GM12878 (cell line): ENCODE data around the gene DHDH. TPM values are rescaled to one million over a fixed set of nuclear protein-coding genes. Genes with fewer than 3 reads are reported as not detected.
A peak's percentile ranks its signal among the peaks of the same experiment; 100 is the strongest.

Source experiments
- ATAC-seq: fragments of 200-7000 bp; cut with Tn5 transposase; 3 replicates; pipeline ENCODE4 v1.9.1; 2020; ENCODE audit warnings: mild to moderate bottlenecking, moderate library complexity
- BruUV-seq: library from RNA; stranded (reverse); fragments of 400-500 nt; replicated peaks from 2 replicates; lab custom pipeline; 2021; lab: Mats Ljungman, UMichigan
- CTCF ChIA-PET: fragments of 300-600 bp; sonication (Branson Sonifier 250); formaldehyde crosslinking; extraction: SDS; loops from one replicate; lab custom pipeline; 2021; ENCODE audit warnings: inconsistent platforms; lab: Yijun Ruan, JAX
- POLR2A ChIA-PET: fragments of 350-600 bp; formaldehyde crosslinking; extraction: SDS; loops from one replicate; lab custom pipeline; 2021; ENCODE audit warnings: inconsistent platforms; lab: Charles Lee
- RAD21 ChIA-PET: fragments of 300-600 bp; sonication (Branson Sonifier 250); formaldehyde crosslinking; loops from one replicate; lab custom pipeline; 2023; ENCODE audit warnings: antibody characterized with exemption; ENCODE audit not compliant: unreplicated experiment; lab: Charles Lee
- SMC1A ChIA-PET: fragments of 300-600 bp; sonication (Branson Sonifier 250); formaldehyde crosslinking; loops from one replicate; lab custom pipeline; 2023; ENCODE audit not compliant: unreplicated experiment, uncharacterized antibody; lab: Charles Lee
- DNase-seq: peaks from one replicate; pipeline ENCODE4 v3.0.0-alpha.2; 2011; ENCODE audit warnings: low read depth, low spot score
- FAIRE-seq: peaks from 3 replicates; lab custom pipeline; 2011; peaks lifted over from hg19 to GRCh38; lab: Jason Lieb, UNC
- H2AFZ ChIP-seq: 2 replicates; pipeline ENCODE4 v1.6.0; 2011; ENCODE audit warnings: low read depth, low read length, control low read depth; ENCODE audit not compliant: control insufficient read depth
- H3K27ac ChIP-seq: 2 replicates; pipeline ENCODE4 v1.5.1; 2011; ENCODE audit warnings: control low read depth; ENCODE audit not compliant: control insufficient read depth, insufficient read depth
- H3K27me3 ChIP-seq, 2 experiments: replicated peaks in 1 of 2; 2 replicates each; pipeline versions ENCODE4 v1.6.0 to v1.6.1; 2011; ENCODE audit warnings: low read length in 1 of 2; ENCODE audit not compliant: control insufficient read depth in 2 of 2, insufficient read depth in 2 of 2
- H3K36me3 ChIP-seq, 2 experiments: 2 replicates each; pipeline ENCODE4 v1.5.1; 2011; ENCODE audit warnings: low read length in 1 of 2; ENCODE audit not compliant: control insufficient read depth in 2 of 2, insufficient read depth in 2 of 2
- H3K4me1 ChIP-seq: 2 replicates; pipeline ENCODE4 v1.6.1; 2011; ENCODE audit warnings: mild to moderate bottlenecking, low read length, moderate library complexity, mixed read lengths; ENCODE audit not compliant: control insufficient read depth, insufficient read depth
- H3K4me2 ChIP-seq: 2 replicates; pipeline ENCODE4 v1.6.0; 2011; ENCODE audit warnings: control low read depth; ENCODE audit not compliant: control insufficient read depth, insufficient read depth
- H3K4me3 ChIP-seq: fragments of 200-600 bp; sonication (generic); 2 replicates; pipeline ENCODE4 v1.5.1; 2016
- H3K79me2 ChIP-seq: 2 replicates; pipeline ENCODE4 v1.6.0; 2011; ENCODE audit warnings: low read length; ENCODE audit not compliant: control insufficient read depth, insufficient read depth
- H3K9ac ChIP-seq: 2 replicates; pipeline ENCODE4 v1.8.0; 2011; ENCODE audit warnings: low read length, control low read depth, mixed read lengths; ENCODE audit not compliant: control insufficient read depth, insufficient read depth
- H3K9me3 ChIP-seq: replicated peaks from 3 replicates; pipeline ENCODE4 v1.5.1; 2011; ENCODE audit warnings: mild to moderate bottlenecking, low read length; ENCODE audit not compliant: control insufficient read depth, insufficient read depth
- H4K20me1 ChIP-seq: 2 replicates; pipeline ENCODE4 v1.6.0; 2011; ENCODE audit not compliant: control insufficient read depth, insufficient read depth
- CREM ChIP-seq: IDR thresholded peaks from 2 replicates; pipeline ENCODE4 v1.6.1; 2014; ENCODE audit warnings: antibody characterized with exemption, low read depth
- CTCF ChIP-seq, 3 experiments: IDR thresholded peaks in 2 of 3; conservative IDR thresholded peaks in 1 of 3; 2 replicates each; pipeline ENCODE4 v1.5.1; 2011; ENCODE audit warnings: low read depth in 3 of 3, low read length in 3 of 3, mild to moderate bottlenecking in 3 of 3, control low read depth in 2 of 3, moderate library complexity in 2 of 3, inconsistent platforms in 1 of 3, mixed read lengths in 1 of 3; ENCODE audit not compliant: control insufficient read depth in 2 of 3, insufficient read depth in 1 of 3; ENCODE audit errors: extremely low read depth in 1 of 3
- E2F4 ChIP-seq: IDR thresholded peaks from 2 replicates; pipeline ENCODE4 v1.6.1; 2012; ENCODE audit warnings: low read depth, low read length, improper control_type of control experiment
- EP300 ChIP-seq, 2 experiments: fragments of 150-350 bp in 1 of 2; IDR thresholded peaks; 2 replicates each; pipeline ENCODE4 v1.6.1; 2011 to 2012; ENCODE audit warnings: low read depth in 2 of 2, low read length in 2 of 2, borderline replicate concordance in 1 of 2, improper control_type of control experiment in 1 of 2, inconsistent platforms in 1 of 2; ENCODE audit not compliant: control insufficient read depth in 1 of 2
- IKZF1 ChIP-seq: fragments of 450-650 bp; conservative IDR thresholded peaks from 2 replicates; pipeline ENCODE4 v1.6.1; 2017; ENCODE audit warnings: antibody characterized with exemption, mild to moderate bottlenecking
- MEF2A ChIP-seq: IDR thresholded peaks from 2 replicates; pipeline ENCODE4 v1.6.1; 2011; ENCODE audit warnings: low read depth, mild to moderate bottlenecking, low read length, moderate library complexity; ENCODE audit not compliant: insufficient read depth
- NFIC ChIP-seq: IDR thresholded peaks from 2 replicates; pipeline ENCODE4 v1.6.1; 2012; ENCODE audit warnings: low read depth, mild to moderate bottlenecking, inconsistent platforms, low read length, moderate library complexity
- NFXL1 ChIP-seq: fragments of 450-650 bp; IDR thresholded peaks from 2 replicates; pipeline ENCODE4 v1.6.1; 2017; ENCODE audit warnings: antibody characterized with exemption, mild to moderate bottlenecking, borderline replicate concordance
- YBX1 ChIP-seq: fragments of 450-650 bp; IDR thresholded peaks from 2 replicates; pipeline ENCODE4 v1.6.1; 2016; ENCODE audit warnings: antibody characterized with exemption
- WGBS: methylation state at CpG from one replicate; pipeline ENCODE4 v1.1.6; 2016; ENCODE audit warnings: low lambda C conversion rate; ENCODE audit not compliant: insufficient replicate concordance, insufficient coverage; ENCODE audit errors: missing lambda C conversion rate; 5-methylcytosine and 5-hydroxymethylcytosine counted together
- in situ Hi-C: fragments of 300-500 bp; cut with MboI; formaldehyde crosslinking; loops from 9 replicates; pipeline ENCODE4 v1.14.3; 2018; ENCODE audit warnings: mixed read lengths
- intact Hi-C: fragments of 100-400 bp; cut with micrococcal nuclease; formaldehyde crosslinking; loops from one replicate; pipeline ENCODE4 v1.14.2; 2022; ENCODE audit not compliant: unreplicated experiment
- polyA plus RNA-seq, 11 experiments: library from polyadenylated mRNA; depleted of rRNA in 4 of 11; unstranded in 6 of 11; stranded (reverse) in 5 of 11; fragments of >200 nt; fragmentation: Nextera tagmentation in 4 of 11; fragmentation: Illumina TruSeq in 1 of 11; extraction: Ambion mirVana in 4 of 11; extraction: Trizol in 1 of 11; gene quantifications; 1 replicate in 1 of 11; 2 replicates in 10 of 11; pipeline versions ENCODE4 v1.2.1 to v1.2.3, GENCODE V29; 2011 to 2016; ENCODE audit warnings: inconsistent platforms in 2 of 11, missing spikeins in 2 of 11, low read depth in 1 of 11
- total RNA-seq, 4 experiments: library from RNA; depleted of rRNA in 3 of 4; stranded (reverse); fragments of >200 nt in 3 of 4; fragmentation: Illumina TruSeq in 1 of 4; extraction: Trizol in 1 of 4; gene quantifications; 2 replicates each; pipeline versions ENCODE4 v1.2.1 to v1.2.3, GENCODE V29; 2013 to 2021
- TF ChIP-seq, protein P1 (sequence below): IDR thresholded peaks from 2 replicates; pipeline ENCODE4 v1.6.1; 2011; ENCODE audit warnings: low read depth, low read length, improper control_type of control experiment, borderline replicate concordance
- TF ChIP-seq, protein P2 (sequence below): fragments of 450-650 bp; IDR thresholded peaks from 2 replicates; pipeline ENCODE4 v1.6.1; 2018; ENCODE audit warnings: mild to moderate bottlenecking, low read depth, moderate library complexity; ENCODE audit not compliant: partially characterized antibody
- TF ChIP-seq, protein P3 (sequence below): fragments of 150-350 bp; IDR thresholded peaks from 2 replicates; pipeline ENCODE4 v1.6.1; 2014; ENCODE audit warnings: mild to moderate bottlenecking, low read depth, low read length

Gene DHDH
- total and polyA plus RNA-seq, 10 of the 15 experiments (the other 5 are each of a cell fraction or from before 2014, with no cell fraction given): 0.13 to 0.21 (median 0.15) TPM; not detected in 7

DNA sequence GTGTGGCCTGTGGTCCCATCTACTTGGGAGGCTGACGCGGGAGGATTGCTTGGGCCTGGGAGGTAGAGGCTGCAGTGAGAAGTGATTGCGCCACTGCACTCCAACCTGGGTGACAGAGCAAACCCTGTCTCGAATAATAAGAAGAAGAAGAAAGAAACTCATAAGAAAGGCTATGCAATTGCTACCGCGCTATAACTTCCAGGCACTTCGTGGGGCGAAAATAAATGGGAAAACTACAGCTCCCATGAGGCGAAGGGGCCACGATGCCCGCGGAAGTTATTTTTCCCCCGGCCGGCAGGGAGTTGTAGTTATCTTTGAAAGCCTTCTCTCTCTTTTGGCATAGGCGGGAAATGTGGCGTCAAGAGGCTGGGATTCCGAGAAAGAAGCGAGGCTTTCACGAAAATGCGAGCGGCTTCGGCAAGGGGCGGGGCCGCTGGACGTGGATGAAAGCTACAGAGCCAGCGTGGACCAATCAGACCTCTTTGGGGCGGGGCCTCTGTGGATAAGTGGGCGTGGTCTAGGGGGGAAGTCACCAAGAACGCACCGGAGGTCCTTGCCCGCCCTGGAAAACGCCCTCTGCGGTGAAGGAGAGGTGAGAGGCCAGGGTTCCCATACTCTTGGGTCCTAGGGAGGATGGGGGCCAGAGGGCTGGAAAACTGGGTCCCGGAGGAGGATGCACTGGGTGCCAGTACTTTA is 33.6 kb upstream of the DHDH start, which contains the start of gene NUCB1:
TSS of gene NUCB1 (plus strand) at position 532 of the 696 bp plus-strand sequence. CDS start 485 bp downstream, outside the sequence.
- ATAC-seq: peak; percentile 95
- peak within 1 kb of the TSS; percentile 72 for H3K4me2 ChIP-seq
- H3K9me3 ChIP-seq: no peaks in the 10 kb centered on the region
- TSS peak; percentile 81 for BruUV-seq
- no peaks in the 10 kb centered on the region; the same call in 1 of the 2 replicates for H3K4me1 ChIP-seq
- SMC1A ChIA-PET: interaction anchor here (0.6 to 2.3 kb wide), 7 partner anchors 14 to 112 kb away, joined by 3 to 16 read pairs (median 4); partner anchors contain the start of genes BAX and PPP1R15A
- peak within 1 kb of the TSS; percentile 99 for H3K4me3 ChIP-seq
- in situ Hi-C loops: no loop called here
- POLR2A ChIA-PET: interaction anchor here (0.5 to 3.0 kb wide), 12 partner anchors 11 to 678 kb away, joined by 3 to 21 read pairs (median 6); partner anchors contain the start of genes BAX, FTL, GYS1 and RUVBL2
- H3K9ac ChIP-seq: peak within 1 kb of the TSS; percentile 67
- peak within 1 kb of the TSS; percentile 83 for H2AFZ ChIP-seq
- DNase-seq: peak; percentile 89
- WGBS: 6% methylated on average over 34 of the region's 34 CpGs
- H3K27me3 ChIP-seq: no peaks in the 10 kb centered on the region
- CTCF ChIA-PET: interaction anchor here (1.2 to 2.4 kb wide), 8 partner anchors 11 to 110 kb away, joined by 3 to 11 read pairs (median 5); partner anchors contain the start of genes GYS1 and RUVBL2
- RAD21 ChIA-PET: interaction anchor here (0.8 to 2.2 kb wide), 10 partner anchors 15 to 93 kb away, joined by 3 to 13 read pairs (median 4); partner anchors contain the start of genes GYS1 and RUVBL2
- peak; percentile 97 for FAIRE-seq
- intact Hi-C loops: no loop called here
- no peaks in the 10 kb centered on the region; a peak in 1 of 4 replicates for H3K36me3 ChIP-seq
- H4K20me1 ChIP-seq: no peaks in the 10 kb centered on the region
- peak within 1 kb of the TSS; percentile 47 for H3K27ac ChIP-seq
- peaks cover 14% of the 10 kb centered on the region for H3K79me2 ChIP-seq
- no peak for TF ChIP-seq MEF2A
- TF ChIP-seq, protein P1, sequence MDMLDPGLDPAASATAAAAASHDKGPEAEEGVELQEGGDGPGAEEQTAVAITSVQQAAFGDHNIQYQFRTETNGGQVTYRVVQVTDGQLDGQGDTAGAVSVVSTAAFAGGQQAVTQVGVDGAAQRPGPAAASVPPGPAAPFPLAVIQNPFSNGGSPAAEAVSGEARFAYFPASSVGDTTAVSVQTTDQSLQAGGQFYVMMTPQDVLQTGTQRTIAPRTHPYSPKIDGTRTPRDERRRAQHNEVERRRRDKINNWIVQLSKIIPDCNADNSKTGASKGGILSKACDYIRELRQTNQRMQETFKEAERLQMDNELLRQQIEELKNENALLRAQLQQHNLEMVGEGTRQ: no peak
- TF ChIP-seq CREM: peak; percentile 62; the same call in 1 of the 2 replicates
- peak; percentile 81 for TF ChIP-seq IKZF1
- no peak for TF ChIP-seq NFIC
- TF ChIP-seq, protein P2, sequence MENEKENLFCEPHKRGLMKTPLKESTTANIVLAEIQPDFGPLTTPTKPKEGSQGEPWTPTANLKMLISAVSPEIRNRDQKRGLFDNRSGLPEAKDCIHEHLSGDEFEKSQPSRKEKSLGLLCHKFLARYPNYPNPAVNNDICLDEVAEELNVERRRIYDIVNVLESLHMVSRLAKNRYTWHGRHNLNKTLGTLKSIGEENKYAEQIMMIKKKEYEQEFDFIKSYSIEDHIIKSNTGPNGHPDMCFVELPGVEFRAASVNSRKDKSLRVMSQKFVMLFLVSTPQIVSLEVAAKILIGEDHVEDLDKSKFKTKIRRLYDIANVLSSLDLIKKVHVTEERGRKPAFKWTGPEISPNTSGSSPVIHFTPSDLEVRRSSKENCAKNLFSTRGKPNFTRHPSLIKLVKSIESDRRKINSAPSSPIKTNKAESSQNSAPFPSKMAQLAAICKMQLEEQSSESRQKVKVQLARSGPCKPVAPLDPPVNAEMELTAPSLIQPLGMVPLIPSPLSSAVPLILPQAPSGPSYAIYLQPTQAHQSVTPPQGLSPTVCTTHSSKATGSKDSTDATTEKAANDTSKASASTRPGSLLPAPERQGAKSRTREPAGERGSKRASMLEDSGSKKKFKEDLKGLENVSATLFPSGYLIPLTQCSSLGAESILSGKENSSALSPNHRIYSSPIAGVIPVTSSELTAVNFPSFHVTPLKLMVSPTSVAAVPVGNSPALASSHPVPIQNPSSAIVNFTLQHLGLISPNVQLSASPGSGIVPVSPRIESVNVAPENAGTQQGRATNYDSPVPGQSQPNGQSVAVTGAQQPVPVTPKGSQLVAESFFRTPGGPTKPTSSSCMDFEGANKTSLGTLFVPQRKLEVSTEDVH: peak; percentile 61
- 0 out of 6 replicates have a peak, but pooled peaks of 1 of the 3 experiments have one; percentile 13 for TF ChIP-seq CTCF (IDR thresholded peaks at IDR 0.05 in 2 of 3, conservative IDR thresholded peaks at IDR 0.05 in 1 of 3; ENCODE audit: control insufficient read depth in 2 of 3, extremely low read depth in 1 of 3, insufficient read depth in 1 of 3, low read depth in 3 of 3, low read length in 3 of 3)
- TF ChIP-seq, protein P3, sequence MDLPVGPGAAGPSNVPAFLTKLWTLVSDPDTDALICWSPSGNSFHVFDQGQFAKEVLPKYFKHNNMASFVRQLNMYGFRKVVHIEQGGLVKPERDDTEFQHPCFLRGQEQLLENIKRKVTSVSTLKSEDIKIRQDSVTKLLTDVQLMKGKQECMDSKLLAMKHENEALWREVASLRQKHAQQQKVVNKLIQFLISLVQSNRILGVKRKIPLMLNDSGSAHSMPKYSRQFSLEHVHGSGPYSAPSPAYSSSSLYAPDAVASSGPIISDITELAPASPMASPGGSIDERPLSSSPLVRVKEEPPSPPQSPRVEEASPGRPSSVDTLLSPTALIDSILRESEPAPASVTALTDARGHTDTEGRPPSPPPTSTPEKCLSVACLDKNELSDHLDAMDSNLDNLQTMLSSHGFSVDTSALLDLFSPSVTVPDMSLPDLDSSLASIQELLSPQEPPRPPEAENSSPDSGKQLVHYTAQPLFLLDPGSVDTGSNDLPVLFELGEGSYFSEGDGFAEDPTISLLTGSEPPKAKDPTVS: peak; percentile 95
- no peak for TF ChIP-seq YBX1
- TF ChIP-seq E2F4: no peak
- no peak for TF ChIP-seq EP300 (IDR thresholded peaks at IDR 0.05; ENCODE audit: borderline replicate concordance in 1 of 2, control insufficient read depth in 1 of 2, low read depth in 2 of 2, low read length in 2 of 2)
- TF ChIP-seq NFXL1: no peak
